A549 (cell line): Measurements from ENCODE around the gene BARX2. TPM values are rescaled to one million over a fixed set of nuclear protein-coding genes. Genes with fewer than 3 reads are reported as not detected.

Source experiments
- ATAC-seq, 2 experiments: fragments of 200-7000 bp in 1 of 2; fragments of >200 bp in 1 of 2; cut with Nextera tagmentation in 1 of 2; cut with Tn5 transposase in 1 of 2; 3 replicates each; pipeline versions ENCODE4 v1.8.0 to v1.9.1; 2018 to 2020; ENCODE audit warnings: mild to moderate bottlenecking in 1 of 2, moderate library complexity in 1 of 2
- CTCF ChIA-PET: fragments of 300-600 bp; sonication (Branson Sonifier 250); formaldehyde crosslinking; extraction: SDS; loops from one replicate; lab custom pipeline; 2021; ENCODE audit warnings: antibody characterized with exemption, inconsistent platforms; lab: Yijun Ruan, JAX
- POLR2A ChIA-PET: fragments of 350-600 bp; formaldehyde crosslinking; extraction: SDS; loops from one replicate; lab custom pipeline; 2021; ENCODE audit warnings: antibody characterized with exemption, inconsistent platforms; lab: Yijun Ruan, JAX
- DNase-seq, 2 experiments: peaks; one replicate each; pipeline versions ENCODE4 v3.0.0 to v3.0.0-alpha.2; 2011 to 2016; ENCODE audit warnings: low read depth in 1 of 2, low spot score in 1 of 2
- FAIRE-seq: peaks from 2 replicates; lab custom pipeline; 2011; peaks lifted over from hg19 to GRCh38; lab: Jason Lieb, UNC
- H3K27ac ChIP-seq, 2 experiments: fragments of >200 bp; sonication (Bioruptor Twin); formaldehyde crosslinking; 3 replicates each; pipeline ENCODE4 v1.5.1; 2016 to 2017
- H3K4me1 ChIP-seq: fragments of >200 bp; sonication (Bioruptor Twin); formaldehyde crosslinking; 3 replicates; pipeline ENCODE4 v1.6.1; 2016
- H3K4me2 ChIP-seq: fragments of >200 bp; sonication (Bioruptor Twin); formaldehyde crosslinking; 3 replicates; pipeline ENCODE4 v1.6.1; 2016
- H3K4me3 ChIP-seq: fragments of >200 bp; sonication (Bioruptor Twin); formaldehyde crosslinking; 3 replicates; pipeline ENCODE4 v1.5.1; 2016
- H3K9me3 ChIP-seq: fragments of >200 bp; sonication (Bioruptor Twin); formaldehyde crosslinking; 3 replicates; pipeline ENCODE4 v1.6.1; 2016
- BHLHE40 ChIP-seq: IDR thresholded peaks from 2 replicates; pipeline ENCODE4 v1.6.1; 2012; ENCODE audit warnings: low read depth, low read length, inconsistent platforms
- CHD4 ChIP-seq: fragments of 200-600 bp; sonication (generic); IDR thresholded peaks from 2 replicates; pipeline ENCODE4 v1.6.1; 2016; ENCODE audit warnings: antibody characterized with exemption, mild to moderate bottlenecking, borderline replicate concordance
- EHMT2 ChIP-seq: fragments of 200-600 bp; sonication (generic); IDR thresholded peaks from 2 replicates; pipeline ENCODE4 v1.6.1; 2016; ENCODE audit warnings: antibody characterized with exemption, low read depth, mild to moderate bottlenecking, moderate library complexity
- ESRRA ChIP-seq: fragments of 150-350 bp; IDR thresholded peaks from 2 replicates; pipeline ENCODE4 v1.6.1; 2014; ENCODE audit warnings: mild to moderate bottlenecking, low read length, borderline replicate concordance
- FOSL2 ChIP-seq, 2 experiments: fragments of 450-650 bp in 1 of 2; fragments of >200 bp in 1 of 2; sonication (Bioruptor Twin) in 1 of 2; formaldehyde crosslinking; IDR thresholded peaks; 2 replicates each; pipeline versions ENCODE4 v1.5.0 to v1.6.1; 2016 to 2020; ENCODE audit warnings: mild to moderate bottlenecking in 1 of 2, moderate library complexity in 1 of 2
- HOXA7 ChIP-seq: fragments of 250-450 bp; sonication (Bioruptor Pico); IDR thresholded peaks from 2 replicates; pipeline ENCODE4 v1.5.0; 2020; ENCODE audit warnings: mild to moderate bottlenecking, moderate library complexity
- KDM1A ChIP-seq: fragments of 200-600 bp; sonication (generic); IDR thresholded peaks from 2 replicates; pipeline ENCODE4 v1.6.1; 2016; ENCODE audit warnings: low read depth, mild to moderate bottlenecking
- KDM5A ChIP-seq: fragments of 200-600 bp; sonication (generic); IDR thresholded peaks from 2 replicates; pipeline ENCODE4 v1.6.1; 2016; ENCODE audit warnings: antibody characterized with exemption, mild to moderate bottlenecking
- NPAS2 ChIP-seq: fragments of 250-450 bp; sonication (Bioruptor Pico); IDR thresholded peaks from 2 replicates; pipeline ENCODE4 v1.8.0; 2022; ENCODE audit warnings: mild to moderate bottlenecking, moderate library complexity, borderline replicate concordance
- NR3C1 ChIP-seq: fragments of >200 bp; sonication (Bioruptor Twin); formaldehyde crosslinking; IDR thresholded peaks from 3 replicates; pipeline ENCODE4 v1.6.1; 2017
- POLR2AphosphoS2 ChIP-seq: conservative IDR thresholded peaks from 2 replicates; pipeline ENCODE4 v1.6.1; 2012; ENCODE audit warnings: low read length, improper control_type of control experiment, inconsistent platforms
- RAD21 ChIP-seq, 2 experiments: fragments of >200 bp in 1 of 2; sonication (Bioruptor Twin) in 1 of 2; formaldehyde crosslinking in 1 of 2; IDR thresholded peaks in 1 of 2; conservative IDR thresholded peaks in 1 of 2; 2 replicates in 1 of 2; 3 replicates in 1 of 2; pipeline ENCODE4 v1.6.1; 2012 to 2018; ENCODE audit warnings: inconsistent platforms in 1 of 2
- RNF2 ChIP-seq: fragments of 200-600 bp; sonication (generic); IDR thresholded peaks from 2 replicates; pipeline ENCODE4 v1.6.1; 2016; ENCODE audit warnings: low read depth, mild to moderate bottlenecking, antibody characterized with exemption, moderate library complexity, borderline replicate concordance
- SMC3 ChIP-seq: fragments of >200 bp; sonication (Bioruptor Twin); formaldehyde crosslinking; IDR thresholded peaks from 3 replicates; pipeline ENCODE4 v1.6.1; 2018; ENCODE audit warnings: inconsistent platforms
- ZFP36 ChIP-seq: fragments of 450-650 bp; IDR thresholded peaks from 2 replicates; pipeline ENCODE4 v1.6.1; 2014; ENCODE audit warnings: borderline replicate concordance; ENCODE audit not compliant: partially characterized antibody
- WGBS: methylation state at CpG from one replicate; pipeline ENCODE4 v1.1.6; 2017; ENCODE audit errors: missing lambda C conversion rate; 5-methylcytosine and 5-hydroxymethylcytosine counted together
- polyA minus RNA-seq: library from RNA; depleted of rRNA, polyadenylated mRNA; stranded (reverse); fragments of >200 nt; gene quantifications from 2 replicates; pipeline ENCODE4 v1.2.3, GENCODE V29; 2011; rRNA and poly(A)+ RNA removed
- polyA plus RNA-seq, 4 experiments: library from polyadenylated mRNA; depleted of rRNA in 3 of 4; stranded (reverse); fragments of >200 nt; fragmentation: RNase III in 1 of 4; extraction: RNeasy Plus Mini Kit Qiagen cat#74134 plus additional on column Dnase treatment in 1 of 4; gene quantifications; 2 replicates in 3 of 4; 3 replicates in 1 of 4; pipeline ENCODE4 v1.2.3, GENCODE V29; 2011 to 2017
- TF ChIP-seq, protein P1 (sequence below): fragments of >200 bp; sonication (Bioruptor Twin); formaldehyde crosslinking; IDR thresholded peaks from 3 replicates; pipeline ENCODE4 v1.5.1; 2016
- TF ChIP-seq, protein P2 (sequence below): fragments of 200-600 bp; sonication (generic); IDR thresholded peaks from 2 replicates; pipeline ENCODE4 v1.6.1; 2016; ENCODE audit warnings: antibody characterized with exemption, mild to moderate bottlenecking, moderate library complexity
- TF ChIP-seq, protein P3 (sequence below): IDR thresholded peaks from 2 replicates; pipeline ENCODE4 v1.6.1; 2012; ENCODE audit warnings: low read depth, borderline replicate concordance
- TF ChIP-seq, protein P4 (sequence below): fragments of 250-450 bp; sonication (Bioruptor Pico); IDR thresholded peaks from 2 replicates; pipeline ENCODE4 v1.5.0; 2020; ENCODE audit warnings: low read depth, mild to moderate bottlenecking, moderate library complexity

Gene BARX2, protein sequence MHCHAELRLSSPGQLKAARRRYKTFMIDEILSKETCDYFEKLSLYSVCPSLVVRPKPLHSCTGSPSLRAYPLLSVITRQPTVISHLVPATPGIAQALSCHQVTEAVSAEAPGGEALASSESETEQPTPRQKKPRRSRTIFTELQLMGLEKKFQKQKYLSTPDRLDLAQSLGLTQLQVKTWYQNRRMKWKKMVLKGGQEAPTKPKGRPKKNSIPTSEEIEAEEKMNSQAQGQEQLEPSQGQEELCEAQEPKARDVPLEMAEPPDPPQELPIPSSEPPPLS
- polyA plus RNA-seq (2011; rRNA removed) (not detected in 2 replicates), polyA plus RNA-seq (2017; fragmentation: RNase III; extraction: RNeasy Plus Mini Kit Qiagen cat#74134 plus additional on column Dnase treatment) (not detected in 3 replicates), polyA minus RNA-seq (not detected in 2 replicates)
- polyA plus RNA-seq (2012; cell fraction: cytosol; rRNA removed): not detected in 2 replicates
- polyA plus RNA-seq (2012; cell fraction: nucleus; rRNA removed): not detected in 2 replicates

DNA sequence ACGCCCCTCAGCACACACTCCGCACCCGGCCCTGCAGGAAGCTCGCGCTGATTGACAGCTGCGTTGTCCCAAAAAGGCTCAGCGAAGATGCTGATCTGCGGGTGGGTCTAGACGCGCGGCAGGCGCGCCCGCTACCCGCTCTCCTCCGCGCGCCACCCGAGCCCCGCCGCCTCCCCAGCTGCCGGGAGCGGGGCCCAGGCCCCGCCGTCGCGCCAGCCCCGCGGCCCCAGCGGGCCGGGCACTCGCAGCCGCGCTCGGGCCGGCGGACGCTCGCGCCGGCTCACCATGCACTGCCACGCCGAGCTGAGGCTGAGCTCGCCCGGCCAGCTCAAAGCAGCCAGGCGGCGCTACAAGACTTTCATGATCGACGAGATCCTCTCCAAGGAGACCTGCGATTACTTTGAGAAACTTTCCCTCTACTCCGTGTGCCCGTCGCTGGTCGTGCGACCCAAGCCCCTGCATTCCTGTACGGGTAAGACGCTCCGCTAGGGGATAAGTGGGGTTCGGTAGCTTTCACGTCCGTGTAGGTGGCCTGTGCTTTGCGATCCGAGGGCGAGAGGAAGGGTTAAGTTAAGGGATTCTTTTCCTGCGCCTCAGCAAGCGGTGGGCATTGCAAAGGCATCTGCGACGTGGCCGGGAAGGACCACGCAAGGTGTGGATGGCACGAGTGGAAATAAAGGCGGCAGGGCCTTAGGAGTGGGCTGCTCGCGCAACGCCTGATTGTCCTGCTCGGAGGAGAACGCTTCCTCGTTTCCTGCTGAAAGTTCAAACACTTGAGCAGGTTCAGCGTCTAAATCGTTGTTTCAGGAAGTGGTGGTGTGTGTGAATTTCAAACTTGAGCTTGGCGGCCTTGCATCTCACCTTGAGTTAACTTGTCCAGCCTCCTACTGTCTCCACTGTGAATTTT is at the start of gene BARX2:
Gene BARX2 (plus strand): TSS at position 98 of the 907 bp plus-strand sequence. CDS start 188 bp downstream, at position 286.
- POLR2A ChIA-PET: no interaction called here
- Histone ChIP-seq H3K9me3 (no peaks in the 10 kb centered on the region), H3K4me3 (peak within 1 kb of the TSS; percentile 42), H3K4me1 (peaks cover 18% of the 10 kb centered on the region; the same call in 2 of the 3 replicates), H3K4me2 (peak within 1 kb of the TSS; percentile 86), H3K27ac (no peak within 1 kb of the TSS)
- CTCF ChIA-PET: interaction anchor here (0.6 to 2.6 kb wide), 19 partner anchors 9 to 382 kb away, joined by 3 to 45 read pairs (median 3); no protein-coding TSS in a partner anchor
- peak; percentile 54; a peak in 4 of 5 replicates for TF ChIP-seq RAD21 (conservative IDR thresholded peaks at IDR 0.05 in 1 of 2, IDR thresholded peaks at IDR 0.05 in 1 of 2)
- no peak for TF ChIP-seq CHD4
- TF ChIP-seq RNF2: 0 out of 2 replicates have a peak, but pooled peaks have one; percentile 17
- TF ChIP-seq, protein P1, sequence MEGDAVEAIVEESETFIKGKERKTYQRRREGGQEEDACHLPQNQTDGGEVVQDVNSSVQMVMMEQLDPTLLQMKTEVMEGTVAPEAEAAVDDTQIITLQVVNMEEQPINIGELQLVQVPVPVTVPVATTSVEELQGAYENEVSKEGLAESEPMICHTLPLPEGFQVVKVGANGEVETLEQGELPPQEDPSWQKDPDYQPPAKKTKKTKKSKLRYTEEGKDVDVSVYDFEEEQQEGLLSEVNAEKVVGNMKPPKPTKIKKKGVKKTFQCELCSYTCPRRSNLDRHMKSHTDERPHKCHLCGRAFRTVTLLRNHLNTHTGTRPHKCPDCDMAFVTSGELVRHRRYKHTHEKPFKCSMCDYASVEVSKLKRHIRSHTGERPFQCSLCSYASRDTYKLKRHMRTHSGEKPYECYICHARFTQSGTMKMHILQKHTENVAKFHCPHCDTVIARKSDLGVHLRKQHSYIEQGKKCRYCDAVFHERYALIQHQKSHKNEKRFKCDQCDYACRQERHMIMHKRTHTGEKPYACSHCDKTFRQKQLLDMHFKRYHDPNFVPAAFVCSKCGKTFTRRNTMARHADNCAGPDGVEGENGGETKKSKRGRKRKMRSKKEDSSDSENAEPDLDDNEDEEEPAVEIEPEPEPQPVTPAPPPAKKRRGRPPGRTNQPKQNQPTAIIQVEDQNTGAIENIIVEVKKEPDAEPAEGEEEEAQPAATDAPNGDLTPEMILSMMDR: peak; percentile 57
- peak; percentile 60 for TF ChIP-seq SMC3
- ATAC-seq (peak; percentile 78 to 81), DNase-seq (peak in 1 of 2 experiments; percentile 59), FAIRE-seq (no peak)
- WGBS: 34% methylated on average over 14 of the region's 81 CpGs

DNA sequence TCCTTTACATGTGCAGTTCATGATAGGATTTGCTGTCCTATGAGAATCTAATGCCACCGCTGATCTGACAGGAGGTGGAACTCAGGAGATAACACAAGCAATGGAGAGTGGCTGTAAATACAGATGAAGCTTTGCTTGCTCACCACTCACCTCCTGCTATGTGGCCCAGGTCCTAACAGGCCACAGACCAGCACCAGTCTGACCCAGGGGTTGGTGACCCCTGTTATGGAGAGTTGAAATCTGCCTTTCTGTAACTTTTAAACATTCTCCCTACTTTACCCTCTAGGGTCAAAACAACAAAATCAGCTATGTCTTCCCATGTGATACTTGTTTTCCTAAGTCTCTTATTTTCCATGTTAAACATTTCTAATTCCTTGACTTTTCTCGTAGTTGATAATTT is 48.7 kb upstream of the BARX2 start:
- no peak overlapping the region for H3K27ac ChIP-seq
- DNase-seq (no peak), FAIRE-seq (no peak), ATAC-seq (no peak)
- H3K4me2 ChIP-seq: no peak overlapping the region
- ChIA-PET CTCF (interaction anchor here (0.6 to 1.0 kb wide), 2 partner anchors 209 to 440 kb away, joined by 3 to 4 read pairs; no protein-coding TSS in a partner anchor), POLR2A (no interaction called here)
- no peaks in the 10 kb centered on the region for H3K9me3 ChIP-seq
- peaks cover 25% of the 10 kb centered on the region for H3K4me1 ChIP-seq
- WGBS: 100% methylated on average over 2 of the region's 2 CpGs
- H3K4me3 ChIP-seq: no peak overlapping the region
- TF ChIP-seq, protein P2, sequence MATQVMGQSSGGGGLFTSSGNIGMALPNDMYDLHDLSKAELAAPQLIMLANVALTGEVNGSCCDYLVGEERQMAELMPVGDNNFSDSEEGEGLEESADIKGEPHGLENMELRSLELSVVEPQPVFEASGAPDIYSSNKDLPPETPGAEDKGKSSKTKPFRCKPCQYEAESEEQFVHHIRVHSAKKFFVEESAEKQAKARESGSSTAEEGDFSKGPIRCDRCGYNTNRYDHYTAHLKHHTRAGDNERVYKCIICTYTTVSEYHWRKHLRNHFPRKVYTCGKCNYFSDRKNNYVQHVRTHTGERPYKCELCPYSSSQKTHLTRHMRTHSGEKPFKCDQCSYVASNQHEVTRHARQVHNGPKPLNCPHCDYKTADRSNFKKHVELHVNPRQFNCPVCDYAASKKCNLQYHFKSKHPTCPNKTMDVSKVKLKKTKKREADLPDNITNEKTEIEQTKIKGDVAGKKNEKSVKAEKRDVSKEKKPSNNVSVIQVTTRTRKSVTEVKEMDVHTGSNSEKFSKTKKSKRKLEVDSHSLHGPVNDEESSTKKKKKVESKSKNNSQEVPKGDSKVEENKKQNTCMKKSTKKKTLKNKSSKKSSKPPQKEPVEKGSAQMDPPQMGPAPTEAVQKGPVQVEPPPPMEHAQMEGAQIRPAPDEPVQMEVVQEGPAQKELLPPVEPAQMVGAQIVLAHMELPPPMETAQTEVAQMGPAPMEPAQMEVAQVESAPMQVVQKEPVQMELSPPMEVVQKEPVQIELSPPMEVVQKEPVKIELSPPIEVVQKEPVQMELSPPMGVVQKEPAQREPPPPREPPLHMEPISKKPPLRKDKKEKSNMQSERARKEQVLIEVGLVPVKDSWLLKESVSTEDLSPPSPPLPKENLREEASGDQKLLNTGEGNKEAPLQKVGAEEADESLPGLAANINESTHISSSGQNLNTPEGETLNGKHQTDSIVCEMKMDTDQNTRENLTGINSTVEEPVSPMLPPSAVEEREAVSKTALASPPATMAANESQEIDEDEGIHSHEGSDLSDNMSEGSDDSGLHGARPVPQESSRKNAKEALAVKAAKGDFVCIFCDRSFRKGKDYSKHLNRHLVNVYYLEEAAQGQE: no peak
- TF ChIP-seq ESRRA: no peak
- TF ChIP-seq, protein P3, sequence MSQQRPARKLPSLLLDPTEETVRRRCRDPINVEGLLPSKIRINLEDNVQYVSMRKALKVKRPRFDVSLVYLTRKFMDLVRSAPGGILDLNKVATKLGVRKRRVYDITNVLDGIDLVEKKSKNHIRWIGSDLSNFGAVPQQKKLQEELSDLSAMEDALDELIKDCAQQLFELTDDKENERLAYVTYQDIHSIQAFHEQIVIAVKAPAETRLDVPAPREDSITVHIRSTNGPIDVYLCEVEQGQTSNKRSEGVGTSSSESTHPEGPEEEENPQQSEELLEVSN: no peak
- no peak for TF ChIP-seq NR3C1
- TF ChIP-seq KDM5A: no peak
- TF ChIP-seq ZFP36: no peak
- no peak for TF ChIP-seq POLR2AphosphoS2
- no peak for TF ChIP-seq HOXA7 (CRISPR knock-in tag)
- TF ChIP-seq KDM1A: no peak
- TF ChIP-seq SMC3: no peak
- TF ChIP-seq FOSL2 (IDR thresholded peaks at IDR 0.05): no peak
- no peak for TF ChIP-seq FOSL2 (CRISPR knock-in tag; IDR thresholded peaks at IDR 0.05)
- TF ChIP-seq, protein P4, sequence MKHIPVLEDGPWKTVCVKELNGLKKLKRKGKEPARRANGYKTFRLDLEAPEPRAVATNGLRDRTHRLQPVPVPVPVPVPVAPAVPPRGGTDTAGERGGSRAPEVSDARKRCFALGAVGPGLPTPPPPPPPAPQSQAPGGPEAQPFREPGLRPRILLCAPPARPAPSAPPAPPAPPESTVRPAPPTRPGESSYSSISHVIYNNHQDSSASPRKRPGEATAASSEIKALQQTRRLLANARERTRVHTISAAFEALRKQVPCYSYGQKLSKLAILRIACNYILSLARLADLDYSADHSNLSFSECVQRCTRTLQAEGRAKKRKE (CRISPR knock-in tag): no peak
- TF ChIP-seq EHMT2: no peak
- TF ChIP-seq NPAS2: no peak
- TF ChIP-seq, protein P1: no peak
- TF ChIP-seq BHLHE40: no peak
